GM23338 (cell line): ENCODE measurements around the gene TSFM. TPM values are rescaled to one million over a fixed set of nuclear protein-coding genes. Genes with fewer than 3 reads are reported as not detected.

Source experiments
- ATAC-seq: fragments of 200-7000 bp; cut with Tn5 transposase; 3 replicates; pipeline ENCODE4 v1.9.1; 2020
- DNase-seq: peaks from one replicate; pipeline ENCODE4 v3.0.0-alpha.2; 2015; ENCODE audit warnings: low spot score
- H2AFZ ChIP-seq: fragments of 200-600 bp; sonication (generic); 2 replicates; pipeline ENCODE4 v1.8.0; 2016; ENCODE audit warnings: antibody characterized with exemption, mild to moderate bottlenecking, moderate library complexity
- H3F3A ChIP-seq: fragments of 200-600 bp; sonication (generic); replicated peaks from 2 replicates; pipeline ENCODE4 v1.8.0; 2017; ENCODE audit warnings: antibody characterized with exemption, mixed run types, low read depth
- H3K27ac ChIP-seq: fragments of 200-600 bp; sonication (generic); 2 replicates; pipeline ENCODE4 v1.6.1; 2016; ENCODE audit warnings: low read depth
- H3K27me3 ChIP-seq: fragments of 200-600 bp; sonication (generic); 2 replicates; pipeline ENCODE4 v1.8.0; 2016; ENCODE audit warnings: mild to moderate bottlenecking, mixed run types, moderate library complexity; ENCODE audit not compliant: insufficient read depth
- H3K36me3 ChIP-seq: fragments of 200-600 bp; sonication (generic); 2 replicates; pipeline ENCODE4 v1.8.0; 2016; ENCODE audit warnings: mild to moderate bottlenecking; ENCODE audit not compliant: insufficient read depth
- H3K4me1 ChIP-seq: fragments of 200-600 bp; sonication (generic); 2 replicates; pipeline ENCODE4 v1.8.0; 2016; ENCODE audit warnings: mild to moderate bottlenecking, moderate library complexity; ENCODE audit not compliant: insufficient read depth
- H3K4me2 ChIP-seq: fragments of 200-600 bp; sonication (generic); 2 replicates; pipeline ENCODE4 v1.7.1; 2017; ENCODE audit warnings: mixed run types
- H3K4me3 ChIP-seq: fragments of 200-600 bp; sonication (generic); 2 replicates; pipeline ENCODE4 v1.6.1; 2016; ENCODE audit warnings: mixed run types
- H3K79me2 ChIP-seq: fragments of 200-600 bp; sonication (generic); replicated peaks from 2 replicates; pipeline ENCODE4 v1.8.0; 2017; ENCODE audit warnings: mild to moderate bottlenecking; ENCODE audit not compliant: insufficient read depth
- H3K9me2 ChIP-seq: fragments of 200-600 bp; sonication (generic); 2 replicates; pipeline ENCODE4 v1.8.0; 2017; ENCODE audit not compliant: insufficient read depth
- H4K20me1 ChIP-seq: fragments of 200-600 bp; sonication (generic); replicated peaks from 2 replicates; pipeline ENCODE4 v1.8.0; 2017; ENCODE audit warnings: mild to moderate bottlenecking; ENCODE audit not compliant: insufficient read depth
- H3K27ac Mint-ChIP-seq: 2 replicates; pipeline ENCODE4 v1.8.0; 2020; ENCODE audit warnings: inconsistent platforms, mild to moderate bottlenecking, moderate library complexity, mixed read lengths
- H3K27me3 Mint-ChIP-seq: 3 replicates; pipeline ENCODE4 v1.8.0; 2022; ENCODE audit warnings: low read depth, mild to moderate bottlenecking, moderate library complexity, mixed read lengths, inconsistent platforms; ENCODE audit not compliant: insufficient read depth, poor library complexity
- H3K36me3 Mint-ChIP-seq: 3 replicates; pipeline ENCODE4 v1.8.0; 2021; ENCODE audit warnings: low read depth, mild to moderate bottlenecking, inconsistent platforms, moderate library complexity, mixed read lengths
- H3K4me1 Mint-ChIP-seq: 3 replicates; pipeline ENCODE4 v1.8.0; 2020; ENCODE audit warnings: mild to moderate bottlenecking, inconsistent platforms, mixed read lengths
- H3K4me3 Mint-ChIP-seq: 3 replicates; pipeline ENCODE4 v1.8.0; 2021; ENCODE audit warnings: moderate library complexity, mild to moderate bottlenecking, inconsistent platforms, mixed read lengths
- H3K9me3 Mint-ChIP-seq: 3 replicates; pipeline ENCODE4 v1.8.0; 2020; ENCODE audit warnings: moderate library complexity, mild to moderate bottlenecking, inconsistent platforms, mixed read lengths
- EZH2 ChIP-seq: fragments of 200-600 bp; sonication (generic); IDR thresholded peaks from one replicate; pipeline ENCODE4 v1.8.0; 2017; ENCODE audit warnings: antibody characterized with exemption, mild to moderate bottlenecking, low read depth; ENCODE audit not compliant: unreplicated experiment
- ZNF114 ChIP-seq: fragments of 250-450 bp; sonication (Bioruptor Pico); IDR thresholded peaks from 2 replicates; pipeline ENCODE4 v1.5.0; 2020; ENCODE audit warnings: mild to moderate bottlenecking, moderate library complexity
- polyA plus RNA-seq: library from polyadenylated mRNA; unstranded; fragments of >200 nt; fragmentation: Nextera tagmentation; extraction: Ambion mirVana; gene quantifications from 2 replicates; pipeline ENCODE4 v1.2.1, GENCODE V29; 2016
- total RNA-seq: library from RNA; depleted of rRNA; stranded (reverse); fragments of >200 nt; shearing (Covaris generic); gene quantifications from 2 replicates; pipeline ENCODE4 v1.2.3, GENCODE V29; 2014
- TF ChIP-seq, protein P1 (sequence below), 2 experiments: fragments of 200-600 bp in 1 of 2; sonication (generic) in 1 of 2; conservative IDR thresholded peaks; 2 replicates each; pipeline versions ENCODE4 v1.5.1 to v1.6.1; 2016 to 2017; ENCODE audit warnings: antibody characterized with exemption in 2 of 2, low read depth in 2 of 2, mild to moderate bottlenecking in 2 of 2, moderate library complexity in 1 of 2

The TSFM gene
- total and polyA plus RNA-seq, 2 experiments from 2014 or later, result 29.5 to 43.1 TPM

DNA sequence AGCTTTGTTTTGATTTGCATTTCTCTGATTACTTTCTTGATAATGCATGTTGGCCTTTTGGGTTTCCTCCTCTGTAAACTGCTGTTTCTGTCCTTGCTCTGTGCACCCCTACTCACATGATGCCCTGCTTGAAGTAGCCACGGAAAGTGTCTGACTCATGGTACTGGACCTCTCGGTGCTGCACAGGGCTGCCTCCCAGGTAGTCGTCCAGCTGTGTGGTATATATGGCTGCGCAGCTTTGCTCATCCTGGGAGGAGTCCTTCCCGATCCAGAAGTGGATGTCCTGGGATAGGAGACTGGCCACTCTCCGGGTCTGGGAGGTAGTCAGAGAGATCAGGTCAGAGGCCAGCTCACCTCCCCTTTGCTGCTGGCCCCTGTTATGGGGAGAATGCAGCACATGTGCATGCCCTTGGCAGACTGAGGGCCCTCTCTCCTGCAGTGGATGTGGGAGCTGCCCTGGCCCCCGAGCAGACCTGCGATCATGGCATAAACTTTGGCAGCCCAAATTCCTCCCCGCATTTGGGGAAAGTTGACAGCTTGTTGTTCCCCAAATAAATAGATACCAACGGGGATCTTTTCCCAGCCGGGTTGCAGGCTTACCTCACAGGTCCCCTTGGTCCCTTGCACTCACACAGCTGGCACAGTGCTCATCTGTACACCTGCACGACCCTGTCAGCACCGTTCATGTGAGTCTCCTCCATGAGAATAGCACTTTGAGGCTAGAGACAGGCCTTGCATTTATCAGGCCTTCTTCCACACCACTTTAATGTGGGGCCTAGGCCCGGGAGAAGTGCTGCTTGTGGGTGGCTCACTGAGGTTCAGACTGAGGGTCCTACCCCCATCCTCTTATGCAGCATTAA, 30.8 kb downstream of the TSFM start:
- no peak overlapping the region for H2AFZ ChIP-seq
- H3K4me1 Mint-ChIP-seq, result peaks cover 11% of the 10 kb centered on the region
- H3K27ac ChIP-seq, result no peak overlapping the region
- no peaks in the 10 kb centered on the region; the same call in 1 of the 2 replicates for H3K9me2 ChIP-seq
- no peak overlapping the region for H3K4me3 ChIP-seq
- no peak overlapping the region for H3K27ac Mint-ChIP-seq
- DNase-seq (no peak), ATAC-seq (no peak)
- H3K36me3 ChIP-seq, result no peaks in the 10 kb centered on the region
- no peaks in the 10 kb centered on the region; the same call in 1 of the 2 replicates for H3F3A ChIP-seq
- H3K4me1 ChIP-seq, result 0 out of 2 replicates have a peak, but pooled peaks cover 5% of the 10 kb centered on the region
- no peak overlapping the region for H3K4me3 Mint-ChIP-seq
- TF ChIP-seq EZH2, result no peak
- H3K9me3 Mint-ChIP-seq, result no peaks in the 10 kb centered on the region
- H3K4me2 ChIP-seq, result no peak overlapping the region
- peaks cover 4% of the 10 kb centered on the region; the same call in 2 of the 3 replicates for H3K36me3 Mint-ChIP-seq
- H3K79me2 ChIP-seq, result no peaks in the 10 kb centered on the region
- peaks cover 11% of the 10 kb centered on the region for H3K27me3 Mint-ChIP-seq
- H4K20me1 ChIP-seq, result no peaks in the 10 kb centered on the region; the same call in 1 of the 2 replicates
- H3K27me3 ChIP-seq, result no peaks in the 10 kb centered on the region

DNA sequence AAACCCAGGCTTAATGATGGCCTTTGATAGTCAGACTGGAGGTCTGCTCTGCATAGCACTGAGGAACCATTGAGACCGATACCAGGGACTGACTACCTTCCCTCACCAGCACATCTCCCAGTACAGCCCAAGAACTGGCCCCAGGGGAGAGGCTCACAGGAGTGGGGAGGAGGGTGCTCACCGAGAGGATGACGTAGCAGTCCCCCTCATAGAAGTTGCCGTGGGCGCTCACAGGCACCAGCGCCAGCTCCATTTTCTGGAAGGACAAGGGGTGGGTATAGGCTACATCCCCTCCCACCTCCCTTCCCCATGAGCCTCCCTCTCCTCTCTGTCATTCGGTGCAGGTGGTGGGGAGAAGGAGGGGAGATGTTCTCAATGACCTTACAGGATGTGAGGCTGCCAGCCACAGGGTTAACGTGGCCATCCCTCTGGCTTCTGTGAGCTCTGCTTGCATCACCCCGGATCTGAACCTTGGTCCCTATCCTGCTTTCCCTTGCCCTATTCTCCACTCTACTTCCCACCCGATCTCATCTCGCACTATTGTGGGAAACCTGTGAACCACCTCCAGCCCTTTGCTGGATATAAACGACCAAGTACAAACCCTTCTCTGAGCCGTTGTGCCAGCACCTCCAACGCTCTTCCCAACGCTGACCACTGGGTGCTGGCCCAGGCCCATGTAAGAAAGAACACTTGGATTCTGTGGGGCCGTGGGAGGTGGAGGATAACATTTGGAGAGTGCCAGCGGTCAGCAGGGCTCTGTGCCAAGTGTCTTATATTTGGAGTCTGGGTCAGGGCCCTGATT, 31.6 kb downstream of the TSFM start:
- no peak for TF ChIP-seq ZNF114
- TF ChIP-seq, protein P1, sequence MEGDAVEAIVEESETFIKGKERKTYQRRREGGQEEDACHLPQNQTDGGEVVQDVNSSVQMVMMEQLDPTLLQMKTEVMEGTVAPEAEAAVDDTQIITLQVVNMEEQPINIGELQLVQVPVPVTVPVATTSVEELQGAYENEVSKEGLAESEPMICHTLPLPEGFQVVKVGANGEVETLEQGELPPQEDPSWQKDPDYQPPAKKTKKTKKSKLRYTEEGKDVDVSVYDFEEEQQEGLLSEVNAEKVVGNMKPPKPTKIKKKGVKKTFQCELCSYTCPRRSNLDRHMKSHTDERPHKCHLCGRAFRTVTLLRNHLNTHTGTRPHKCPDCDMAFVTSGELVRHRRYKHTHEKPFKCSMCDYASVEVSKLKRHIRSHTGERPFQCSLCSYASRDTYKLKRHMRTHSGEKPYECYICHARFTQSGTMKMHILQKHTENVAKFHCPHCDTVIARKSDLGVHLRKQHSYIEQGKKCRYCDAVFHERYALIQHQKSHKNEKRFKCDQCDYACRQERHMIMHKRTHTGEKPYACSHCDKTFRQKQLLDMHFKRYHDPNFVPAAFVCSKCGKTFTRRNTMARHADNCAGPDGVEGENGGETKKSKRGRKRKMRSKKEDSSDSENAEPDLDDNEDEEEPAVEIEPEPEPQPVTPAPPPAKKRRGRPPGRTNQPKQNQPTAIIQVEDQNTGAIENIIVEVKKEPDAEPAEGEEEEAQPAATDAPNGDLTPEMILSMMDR (conservative IDR thresholded peaks at IDR 0.05; ENCODE audit: low read depth in 2 of 2), result peak; percentile 14 to 37; a peak in 2 of 4 replicates
- 0 out of 2 replicates have a peak, but pooled peaks cover 5% of the 10 kb centered on the region for H3K4me1 ChIP-seq
- H3K4me2 ChIP-seq, result 0 out of 2 replicates have a peak overlapping the region, but pooled peaks have one; percentile 55
- Mint-ChIP-seq H3K4me3 (peak overlapping the region; percentile 49; the same call in 1 of the 3 replicates), H3K27me3 (peaks cover 14% of the 10 kb centered on the region), H3K9me3 (no peaks in the 10 kb centered on the region), H3K36me3 (peaks cover 6% of the 10 kb centered on the region; the same call in 1 of the 3 replicates), H3K27ac (no peak overlapping the region), H3K4me1 (peaks cover 11% of the 10 kb centered on the region)
- no peaks in the 10 kb centered on the region for H3K36me3 ChIP-seq
- H3K79me2 ChIP-seq, result no peaks in the 10 kb centered on the region
- peak; percentile 42 for ATAC-seq
- no peak for DNase-seq
- H3K27ac ChIP-seq, result no peak overlapping the region
- peaks cover 7% of the 10 kb centered on the region; the same call in 1 of the 2 replicates for H3F3A ChIP-seq
- no peaks in the 10 kb centered on the region; the same call in 1 of the 2 replicates for H3K9me2 ChIP-seq
- no peaks in the 10 kb centered on the region; the same call in 1 of the 2 replicates for H4K20me1 ChIP-seq
- no peaks in the 10 kb centered on the region for H3K27me3 ChIP-seq
- H3K4me3 ChIP-seq, result no peak overlapping the region
- H2AFZ ChIP-seq, result no peak overlapping the region
